ENCODE results near the gene AGBL5.

AGBL5 gene, protein sequence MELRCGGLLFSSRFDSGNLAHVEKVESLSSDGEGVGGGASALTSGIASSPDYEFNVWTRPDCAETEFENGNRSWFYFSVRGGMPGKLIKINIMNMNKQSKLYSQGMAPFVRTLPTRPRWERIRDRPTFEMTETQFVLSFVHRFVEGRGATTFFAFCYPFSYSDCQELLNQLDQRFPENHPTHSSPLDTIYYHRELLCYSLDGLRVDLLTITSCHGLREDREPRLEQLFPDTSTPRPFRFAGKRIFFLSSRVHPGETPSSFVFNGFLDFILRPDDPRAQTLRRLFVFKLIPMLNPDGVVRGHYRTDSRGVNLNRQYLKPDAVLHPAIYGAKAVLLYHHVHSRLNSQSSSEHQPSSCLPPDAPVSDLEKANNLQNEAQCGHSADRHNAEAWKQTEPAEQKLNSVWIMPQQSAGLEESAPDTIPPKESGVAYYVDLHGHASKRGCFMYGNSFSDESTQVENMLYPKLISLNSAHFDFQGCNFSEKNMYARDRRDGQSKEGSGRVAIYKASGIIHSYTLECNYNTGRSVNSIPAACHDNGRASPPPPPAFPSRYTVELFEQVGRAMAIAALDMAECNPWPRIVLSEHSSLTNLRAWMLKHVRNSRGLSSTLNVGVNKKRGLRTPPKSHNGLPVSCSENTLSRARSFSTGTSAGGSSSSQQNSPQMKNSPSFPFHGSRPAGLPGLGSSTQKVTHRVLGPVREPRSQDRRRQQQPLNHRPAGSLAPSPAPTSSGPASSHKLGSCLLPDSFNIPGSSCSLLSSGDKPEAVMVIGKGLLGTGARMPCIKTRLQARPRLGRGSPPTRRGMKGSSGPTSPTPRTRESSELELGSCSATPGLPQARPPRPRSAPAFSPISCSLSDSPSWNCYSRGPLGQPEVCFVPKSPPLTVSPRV

GRCh38 chr2:27050996-27051901 lies at the start of gene AGBL5:
Gene AGBL5 (plus strand): TSS chr2:27051668. CDS start chr2:27052959, 1,291 bp downstream.
- peak; percentile 97 for DNase-seq
- TF ChIP-seq GATA1 (IDR thresholded peaks at IDR 0.05; ENCODE audit: low read depth, low read length) (no peak), POLR2A (IDR thresholded peaks at IDR 0.05; ENCODE audit: low read length) (peak; percentile 89)

GRCh38 chr2:27001950-27002349 lies 49.5 kb upstream of the AGBL5 start:
- no peak for DNase-seq
- TF ChIP-seq POLR2A (IDR thresholded peaks at IDR 0.05; ENCODE audit: low read length) (no peak), GATA1 (IDR thresholded peaks at IDR 0.05; ENCODE audit: low read depth, low read length) (no peak)

GRCh38 chr2:27003007-27003406 lies 48.5 kb upstream of the AGBL5 start:
- TF ChIP-seq GATA1 (IDR thresholded peaks at IDR 0.05; ENCODE audit: low read depth, low read length) = no peak
- TF ChIP-seq POLR2A (IDR thresholded peaks at IDR 0.05; ENCODE audit: low read length) = no peak
- no peak for DNase-seq

GRCh38 chr2:27003857-27004256 lies 47.6 kb upstream of the AGBL5 start:
- TF ChIP-seq GATA1 (IDR thresholded peaks at IDR 0.05; ENCODE audit: low read depth, low read length) = no peak
- no peak for DNase-seq

GRCh38 chr2:27006602-27007415 lies 44.7 kb upstream of the AGBL5 start:
- no peak for TF ChIP-seq POLR2A (IDR thresholded peaks at IDR 0.05; ENCODE audit: low read length)
- no peak for TF ChIP-seq GATA1 (IDR thresholded peaks at IDR 0.05; ENCODE audit: low read depth, low read length)
- DNase-seq = peak; percentile 48 to 54

GRCh38 chr2:27007416-27008374 lies 43.8 kb upstream of the AGBL5 start:
- TF ChIP-seq POLR2A (IDR thresholded peaks at IDR 0.05; ENCODE audit: low read length) (no peak), GATA1 (IDR thresholded peaks at IDR 0.05; ENCODE audit: low read depth, low read length) (no peak)

GRCh38 chr2:27008678-27009077 lies 42.8 kb upstream of the AGBL5 start:
- TF ChIP-seq GATA1 (IDR thresholded peaks at IDR 0.05; ENCODE audit: low read depth, low read length) (no peak), POLR2A (IDR thresholded peaks at IDR 0.05; ENCODE audit: low read length) (no peak)
- no peak for DNase-seq

More at GRCh38 chr2:27007416-27008374, 43.8 kb upstream of the AGBL5 start:
- DNase-seq = peak; percentile 66 to 79

- no peak for DNase-seq
- TF ChIP-seq GATA1 (IDR thresholded peaks at IDR 0.05; ENCODE audit: low read depth, low read length) (no peak), POLR2A (IDR thresholded peaks at IDR 0.05; ENCODE audit: low read length) (no peak)
These were observed 42.4 kb upstream of the AGBL5 start for GRCh38 chr2:27009083-27009482.

DNA sequence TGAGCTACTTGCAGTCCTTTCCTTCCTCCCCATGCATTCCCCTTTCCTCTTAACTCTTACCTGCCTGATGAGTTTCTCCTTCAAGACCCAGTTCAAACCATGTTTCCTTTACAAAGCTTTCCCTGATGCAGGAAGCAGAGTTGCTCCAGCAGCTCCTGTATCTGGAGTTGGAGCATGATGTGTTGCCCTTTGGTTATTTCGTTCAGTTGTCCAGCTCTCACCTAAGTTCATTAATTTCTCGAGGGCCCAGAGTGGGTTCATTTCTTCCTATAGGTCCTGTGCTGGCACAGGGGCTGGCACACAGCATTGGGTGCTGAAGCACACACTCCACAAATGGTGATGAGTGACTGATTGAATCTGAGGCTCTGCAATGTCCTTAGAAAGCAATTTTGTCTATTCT lies 41.8 kb upstream of the AGBL5 start:
- TF ChIP-seq GATA1 (IDR thresholded peaks at IDR 0.05; ENCODE audit: low read depth, low read length) (no peak), POLR2A (IDR thresholded peaks at IDR 0.05; ENCODE audit: low read length) (no peak)
- DNase-seq = peak in 1 of 2 experiments; percentile 37

- peak; percentile 38 to 60 for DNase-seq
- TF ChIP-seq POLR2A (IDR thresholded peaks at IDR 0.05; ENCODE audit: low read length) (no peak), GATA1 (IDR thresholded peaks at IDR 0.05; ENCODE audit: low read depth, low read length) (no peak)
These were observed 41.3 kb upstream of the AGBL5 start for GRCh38 chr2:27010139-27010538.

GRCh38 chr2:27013738-27014137 lies 37.7 kb upstream of the AGBL5 start:
- TF ChIP-seq GATA1 (IDR thresholded peaks at IDR 0.05; ENCODE audit: low read depth, low read length) = no peak
- TF ChIP-seq POLR2A (IDR thresholded peaks at IDR 0.05; ENCODE audit: low read length) = no peak

More at GRCh38 chr2:27013738-27014137, 37.7 kb upstream of the AGBL5 start:
- no peak for DNase-seq
